GM12873 (cell line): ENCODE data around the gene PRPF40A.
A peak's percentile ranks its signal among the peaks of the same experiment; 100 is the strongest.

Source experiments
- TF ChIP-seq, protein P1 (sequence below): IDR thresholded peaks from 2 replicates; pipeline ENCODE4 v1.5.1; 2012; ENCODE audit warnings: low read depth, mild to moderate bottlenecking, moderate library complexity, low read length, control low read depth; ENCODE audit not compliant: insufficient read depth; ENCODE audit errors: missing control alignments

PRPF40A gene

DNA sequence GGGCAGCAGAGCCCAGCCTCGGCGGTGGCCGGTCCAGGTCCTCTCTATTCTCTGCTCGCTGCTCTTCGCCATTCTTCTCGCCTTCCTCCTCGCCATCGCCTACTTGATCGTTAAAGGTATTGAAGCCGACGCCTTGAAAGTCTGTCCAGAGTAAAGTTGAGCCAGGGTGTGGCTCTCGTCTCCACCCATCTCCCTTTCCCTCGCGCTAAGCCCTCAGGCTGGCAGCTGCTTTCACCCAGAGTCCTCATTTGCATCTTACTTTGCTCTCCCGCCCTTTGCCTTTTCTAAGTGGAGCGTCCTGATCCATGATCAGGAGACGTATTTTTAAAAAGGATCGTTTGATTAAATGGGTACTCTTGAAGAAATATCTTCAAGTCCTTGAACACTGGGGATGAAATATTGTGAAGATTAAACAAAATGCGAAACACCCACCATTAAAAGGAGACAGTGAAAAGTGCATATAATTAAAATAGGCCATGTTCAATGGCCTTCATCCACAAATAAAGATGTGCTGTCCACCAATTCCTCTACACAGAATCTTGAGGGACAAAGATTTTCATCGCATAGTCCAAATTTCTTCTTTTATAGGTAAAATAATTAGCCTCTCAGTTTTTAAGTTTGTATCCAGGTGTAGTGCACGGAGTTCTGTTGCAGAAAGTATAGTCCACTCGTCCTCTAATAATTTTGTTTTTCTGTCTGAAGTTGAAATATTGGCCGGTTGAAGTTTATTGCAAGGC lies 1.8 kb upstream of the PRPF40A start:
- TF ChIP-seq, protein P1, sequence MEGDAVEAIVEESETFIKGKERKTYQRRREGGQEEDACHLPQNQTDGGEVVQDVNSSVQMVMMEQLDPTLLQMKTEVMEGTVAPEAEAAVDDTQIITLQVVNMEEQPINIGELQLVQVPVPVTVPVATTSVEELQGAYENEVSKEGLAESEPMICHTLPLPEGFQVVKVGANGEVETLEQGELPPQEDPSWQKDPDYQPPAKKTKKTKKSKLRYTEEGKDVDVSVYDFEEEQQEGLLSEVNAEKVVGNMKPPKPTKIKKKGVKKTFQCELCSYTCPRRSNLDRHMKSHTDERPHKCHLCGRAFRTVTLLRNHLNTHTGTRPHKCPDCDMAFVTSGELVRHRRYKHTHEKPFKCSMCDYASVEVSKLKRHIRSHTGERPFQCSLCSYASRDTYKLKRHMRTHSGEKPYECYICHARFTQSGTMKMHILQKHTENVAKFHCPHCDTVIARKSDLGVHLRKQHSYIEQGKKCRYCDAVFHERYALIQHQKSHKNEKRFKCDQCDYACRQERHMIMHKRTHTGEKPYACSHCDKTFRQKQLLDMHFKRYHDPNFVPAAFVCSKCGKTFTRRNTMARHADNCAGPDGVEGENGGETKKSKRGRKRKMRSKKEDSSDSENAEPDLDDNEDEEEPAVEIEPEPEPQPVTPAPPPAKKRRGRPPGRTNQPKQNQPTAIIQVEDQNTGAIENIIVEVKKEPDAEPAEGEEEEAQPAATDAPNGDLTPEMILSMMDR = no peak

DNA sequence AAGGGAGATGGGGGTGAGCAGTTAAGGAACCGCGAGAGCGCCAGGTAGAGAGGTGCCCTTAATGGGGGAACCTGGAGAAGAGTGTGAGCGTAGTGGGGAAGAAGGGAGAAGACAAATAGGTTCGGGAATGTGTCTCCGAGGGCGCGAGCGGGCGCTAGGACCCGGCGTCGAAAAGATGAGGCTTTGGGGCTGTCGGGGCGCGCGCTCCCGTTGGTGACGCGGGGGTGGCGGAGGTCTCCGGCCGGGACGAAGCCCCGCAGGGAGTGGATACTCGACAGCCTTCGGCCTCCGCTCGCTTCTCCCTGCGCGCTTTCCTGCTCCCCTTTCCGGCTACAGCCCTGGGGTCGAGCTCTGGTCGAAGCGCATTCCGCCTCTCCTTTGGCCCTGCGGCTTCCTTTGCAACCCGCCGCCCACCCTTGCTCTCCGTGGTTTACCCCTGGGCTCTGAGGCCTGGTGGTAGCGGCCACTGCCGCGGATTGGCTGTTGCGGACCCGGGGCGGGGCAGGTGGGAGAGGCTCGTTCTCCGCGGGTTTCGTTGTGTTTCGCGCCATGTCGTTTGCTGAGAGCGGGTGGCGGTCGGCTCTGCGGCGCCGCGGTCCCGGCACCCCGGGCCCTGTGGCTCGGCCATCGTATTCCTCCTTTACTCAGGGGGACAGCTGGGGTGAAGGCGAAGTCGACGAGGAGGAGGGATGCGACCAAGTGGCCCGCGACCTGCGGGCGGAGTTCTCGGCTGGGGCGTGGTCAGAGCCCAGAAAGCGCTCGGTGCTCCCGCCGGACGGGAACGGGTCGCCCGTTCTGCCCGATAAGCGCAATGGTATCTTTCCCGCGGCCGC lies 1.0 kb upstream of the PRPF40A start, which contains the start of gene ARL6IP6:
Gene ARL6IP6, plus strand, starts transcription at position 545 of the 833 bp plus-strand sequence. Its CDS starts 5 bp downstream, at position 550.
- TF ChIP-seq, protein P1 = no peak

DNA sequence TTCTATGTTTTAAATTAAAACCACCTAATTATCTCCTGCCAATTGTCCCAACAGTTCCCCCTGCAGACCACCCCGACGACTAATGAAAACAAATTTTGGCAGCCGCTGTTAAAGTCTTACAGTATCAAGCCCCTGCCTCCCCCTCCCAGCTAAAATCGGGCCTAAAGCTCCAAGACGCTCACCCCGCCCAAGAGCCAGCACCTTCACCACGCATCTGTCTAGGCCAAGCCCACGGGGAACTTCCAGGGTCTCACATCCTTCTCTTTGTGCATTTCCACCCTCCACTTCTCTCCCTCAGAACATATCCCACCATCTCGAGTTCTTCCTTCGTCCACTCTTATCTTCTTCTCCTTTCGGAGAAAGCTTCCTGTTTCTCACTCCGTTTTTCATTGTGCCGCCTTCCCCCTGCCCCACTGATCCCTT lies 445 bp downstream of the PRPF40A start:
- TF ChIP-seq, protein P1 = no peak

DNA sequence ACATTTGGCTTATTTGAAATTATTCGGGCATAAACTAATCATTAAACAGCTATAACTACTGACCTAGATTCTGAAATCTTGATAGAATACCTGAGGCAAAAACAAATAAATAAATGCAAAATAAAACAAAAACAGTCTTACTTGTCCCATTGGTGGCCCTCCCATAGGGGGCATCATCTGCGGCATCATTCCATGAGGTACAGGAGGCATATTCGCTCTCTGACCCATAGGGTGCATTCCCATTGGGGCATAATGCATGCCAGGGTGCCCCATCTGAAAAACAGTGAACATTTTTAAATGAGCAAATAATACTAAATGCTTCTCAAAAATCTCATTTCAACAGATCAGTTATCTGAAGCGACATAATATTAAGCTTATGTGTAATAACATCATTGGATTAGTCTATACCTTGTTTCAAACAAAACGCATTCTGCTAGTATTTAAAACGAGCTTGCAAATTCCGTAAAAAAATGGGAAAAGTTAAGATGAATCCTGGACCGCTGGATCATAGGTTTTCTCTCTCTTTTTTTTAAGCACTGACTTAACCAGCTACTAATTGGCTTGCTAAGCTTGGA lies 1.3 kb downstream of the PRPF40A start:
- TF ChIP-seq, protein P1 = peak; percentile 76

DNA sequence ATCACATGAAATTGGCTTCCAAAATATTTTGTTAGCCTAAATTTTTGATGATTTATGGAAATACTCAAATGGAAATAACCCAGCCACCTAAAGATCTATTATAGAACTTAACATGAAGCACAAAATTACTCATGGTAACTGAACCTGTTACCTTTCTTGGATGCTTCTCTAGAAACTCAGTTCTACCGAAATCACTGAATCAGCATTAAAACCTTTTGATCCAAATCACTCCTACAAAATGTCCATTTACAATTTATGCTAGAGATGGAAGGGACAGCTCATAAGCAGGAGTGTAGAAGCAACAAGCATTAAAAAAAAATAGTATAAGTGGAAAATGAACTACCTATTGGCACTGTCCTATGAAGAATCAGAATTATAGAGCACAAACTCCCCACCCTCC lies 2.1 kb downstream of the PRPF40A start:
- TF ChIP-seq, protein P1 = no peak

DNA sequence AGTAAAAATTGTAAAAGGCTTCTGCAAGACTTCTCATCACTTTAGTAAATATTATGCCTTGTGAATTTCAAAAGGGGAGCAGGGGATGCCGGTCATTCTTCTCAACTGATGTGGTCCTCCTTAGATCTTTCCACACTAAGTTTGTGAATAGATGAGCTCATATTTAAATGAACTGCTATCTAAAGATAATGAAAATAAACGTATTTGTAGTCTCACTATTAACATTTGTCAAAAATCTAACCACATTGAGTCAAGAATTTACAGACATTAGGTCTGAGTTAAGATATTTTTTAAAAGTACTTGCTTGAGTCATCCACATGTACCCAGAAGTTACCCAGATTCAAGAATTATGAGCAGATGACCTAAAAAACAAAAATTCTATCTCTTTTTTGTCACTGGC lies 6.5 kb downstream of the PRPF40A start:
- TF ChIP-seq, protein P1 = no peak

DNA sequence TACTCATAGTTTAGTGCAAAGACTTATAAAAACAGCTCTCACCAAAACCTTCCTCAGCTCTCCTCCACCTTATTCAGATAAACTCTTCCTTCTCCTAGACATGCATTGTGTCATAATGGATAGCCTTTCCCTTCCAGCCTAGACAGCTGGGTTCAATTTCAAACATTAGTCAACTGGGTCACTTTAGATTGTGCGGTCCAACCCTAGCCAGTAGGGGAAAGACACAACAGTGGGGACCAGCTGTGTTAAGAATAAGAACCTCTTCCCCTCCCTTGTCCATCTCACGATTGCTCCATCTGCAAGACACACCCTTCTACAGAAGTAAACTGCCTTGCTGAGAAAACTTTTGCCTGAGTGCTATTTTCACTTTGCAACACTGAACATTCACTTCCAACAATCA lies 8.5 kb downstream of the PRPF40A start:
- TF ChIP-seq, protein P1 = no peak
